HT1080 (cell line): ENCODE results near the gene TNFAIP1. TPM values are rescaled to one million over a fixed set of nuclear protein-coding genes. Genes with fewer than 3 reads are reported as not detected.
A peak's percentile ranks its signal among the peaks of the same experiment; 100 is the strongest.
"Not testable (repeated sequence)": the region's sequence is repeated elsewhere in the genome, so short reads cannot be mapped to it uniquely, and the experiment has no call there.

ENCODE experiments used
- DNase-seq: peaks from one replicate; pipeline ENCODE4 v3.0.0-alpha.2; 2015; ENCODE audit warnings: low read depth
- total RNA-seq: library from RNA; depleted of rRNA; stranded (reverse); fragments of >200 nt; shearing (Covaris generic); gene quantifications from 2 replicates; pipeline ENCODE4 v1.2.3, GENCODE V29; 2014

Gene TNFAIP1
- total RNA-seq, 1 experiment from 2014 or later = 64.8 TPM

GRCh38 chr17:28324267-28324745 lies 11.3 kb upstream of the TNFAIP1 start:
- DNase-seq = no peak

GRCh38 chr17:28324781-28325180 lies 10.8 kb upstream of the TNFAIP1 start:
- no peak for DNase-seq

GRCh38 chr17:28325211-28325610 lies 10.3 kb upstream of the TNFAIP1 start:
- no peak for DNase-seq

GRCh38 chr17:28326114-28326513 lies 9.4 kb upstream of the TNFAIP1 start:
- no peak for DNase-seq

GRCh38 chr17:28327031-28327607 lies 8.4 kb upstream of the TNFAIP1 start:
- DNase-seq = no peak

GRCh38 chr17:28327709-28328108 lies 7.9 kb upstream of the TNFAIP1 start:
- DNase-seq = no peak

GRCh38 chr17:28328325-28328724 lies 7.2 kb upstream of the TNFAIP1 start:
- DNase-seq = no peak

- DNase-seq = no peak
These were observed 4.9 kb upstream of the TNFAIP1 start for GRCh38 chr17:28330671-28331070.

- no peak for DNase-seq
These were observed 3.6 kb upstream of the TNFAIP1 start for GRCh38 chr17:28331891-28332420.

GRCh38 chr17:28333083-28333746 lies 2.3 kb upstream of the TNFAIP1 start:
- no peak for DNase-seq

GRCh38 chr17:28334171-28334570 lies 1.4 kb upstream of the TNFAIP1 start:
- no peak for DNase-seq

GRCh38 chr17:28334666-28335200 lies 828 bp upstream of the TNFAIP1 start:
- no peak for DNase-seq

GRCh38 chr17:28335959-28336871 lies 654 bp downstream of the TNFAIP1 start:
- peak; percentile 82 for DNase-seq

- peak; percentile 89 for DNase-seq
These were observed 2.7 kb downstream of the TNFAIP1 start for GRCh38 chr17:28338056-28338768.

GRCh38 chr17:28338769-28339212 lies 3.2 kb downstream of the TNFAIP1 start:
- not testable (repeated sequence) for DNase-seq

- no peak for DNase-seq
These were observed 3.9 kb downstream of the TNFAIP1 start for GRCh38 chr17:28339431-28339830.

GRCh38 chr17:28340374-28340773 lies 4.8 kb downstream of the TNFAIP1 start:
- no peak for DNase-seq

- no peak for DNase-seq
These were observed 6.0 kb downstream of the TNFAIP1 start for GRCh38 chr17:28341516-28341915.

- DNase-seq = no peak
These were observed 6.8 kb downstream of the TNFAIP1 start for GRCh38 chr17:28342313-28342712.

- no peak for DNase-seq
These were observed 8.0 kb downstream of the TNFAIP1 start for GRCh38 chr17:28343491-28343932.

- DNase-seq = no peak
These were observed 8.4 kb downstream of the TNFAIP1 start for GRCh38 chr17:28344011-28344410.
